GM18526 (cell line): Measurements from ENCODE around the gene AGBL1.

Experiments used
- POLR2A ChIP-seq: IDR thresholded peaks from 3 replicates; pipeline ENCODE4 v1.6.1; 2011; ENCODE audit not compliant: insufficient read length; ENCODE audit errors: extremely low read depth

The AGBL1 gene

DNA sequence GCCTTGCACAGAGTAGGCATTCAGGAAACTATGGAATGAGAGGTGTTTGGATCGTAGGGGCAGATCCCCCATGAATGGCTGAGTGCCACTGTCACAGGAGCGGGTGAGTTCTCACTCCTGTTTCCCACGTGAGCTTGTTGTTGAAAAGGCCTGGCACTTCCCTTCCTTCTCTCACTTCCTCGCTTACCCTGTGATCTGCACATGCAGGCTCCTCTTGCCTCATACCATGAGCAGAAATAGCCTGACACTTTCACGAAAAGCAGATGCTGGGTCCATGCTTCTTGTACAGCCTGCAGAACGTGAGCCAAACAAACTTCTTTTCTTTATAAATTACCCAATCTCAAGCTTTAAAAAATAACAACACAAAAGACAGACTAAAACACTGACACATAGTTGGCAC is 55.4 kb downstream of the AGBL1 start:
- TF ChIP-seq POLR2A, result no peak

DNA sequence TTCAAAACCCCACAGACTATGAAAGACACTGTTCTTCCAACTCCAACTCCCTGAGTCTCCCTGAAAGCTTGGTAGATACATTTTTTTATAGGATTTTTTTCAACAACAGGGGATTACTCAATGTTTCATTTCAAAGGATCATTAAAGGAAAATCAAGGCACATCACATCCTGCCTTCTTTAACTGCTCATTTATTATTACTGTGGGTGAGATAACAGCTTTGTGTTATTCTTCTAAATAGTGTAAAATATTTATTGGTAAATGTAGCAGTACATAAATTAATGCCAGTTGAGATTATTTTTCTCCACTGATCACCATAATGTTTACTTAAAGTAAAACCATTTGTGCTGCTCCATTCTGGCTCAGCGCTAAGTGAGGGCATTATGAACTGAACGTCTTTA is 57.2 kb downstream of the AGBL1 start:
- no peak for TF ChIP-seq POLR2A

DNA sequence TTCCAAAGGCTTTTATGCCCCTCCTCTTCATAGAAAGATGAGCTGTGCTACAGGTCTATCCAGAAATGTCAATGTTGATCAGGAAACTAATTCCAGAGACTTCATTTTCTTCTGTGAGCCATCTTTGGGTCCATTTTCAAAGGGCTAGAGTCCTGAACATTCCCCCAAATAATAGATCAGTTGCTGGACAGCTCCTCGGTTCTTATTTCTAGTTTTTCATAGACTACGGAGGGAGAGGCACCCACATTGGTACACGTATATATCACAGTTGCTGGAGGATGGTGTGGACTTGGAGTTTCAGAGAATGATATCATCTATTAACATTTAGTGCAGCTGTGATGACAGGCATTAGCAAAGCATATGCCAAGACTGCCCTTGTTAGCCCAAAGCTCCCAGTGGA is 59.1 kb downstream of the AGBL1 start:
- no peak for TF ChIP-seq POLR2A

DNA sequence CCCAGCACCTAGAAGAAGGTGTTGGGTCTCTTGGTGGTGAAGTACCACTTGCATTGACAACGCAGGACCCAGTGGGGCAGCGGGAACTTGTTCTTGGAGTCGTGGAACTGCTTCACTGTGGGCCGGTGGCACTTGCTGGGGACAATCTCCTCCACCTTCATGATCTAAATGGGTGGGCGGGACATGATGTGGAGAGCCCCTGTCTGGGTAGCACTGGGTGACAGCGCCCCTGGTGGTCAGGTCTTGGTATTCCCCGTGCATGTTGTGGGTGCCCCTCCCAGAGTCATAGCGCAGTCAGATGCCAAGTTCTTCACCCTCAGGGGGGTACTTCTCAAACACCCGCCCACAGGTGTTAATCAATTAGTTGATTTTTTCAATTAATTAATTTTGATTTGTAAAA is 60.2 kb downstream of the AGBL1 start:
- TF ChIP-seq POLR2A, result no peak

DNA sequence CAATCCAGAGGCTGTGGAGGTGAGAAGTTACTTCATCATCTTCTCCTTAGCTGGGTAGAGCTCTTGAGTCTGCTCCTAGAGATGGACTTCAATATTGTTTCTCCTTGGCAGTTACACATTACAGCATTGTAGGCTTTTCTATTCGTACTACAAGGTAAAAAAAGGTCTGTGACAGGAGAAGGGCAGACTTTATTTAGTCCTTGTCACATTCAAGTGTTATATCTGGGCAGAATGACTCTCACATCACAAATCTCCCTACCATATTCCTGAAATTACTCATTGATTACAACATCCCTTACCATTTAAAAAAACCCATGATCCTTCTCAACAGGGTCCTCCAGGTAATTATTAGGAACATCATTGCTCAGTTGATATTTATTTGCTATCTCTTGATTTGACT is 75.0 kb downstream of the AGBL1 start:
- TF ChIP-seq POLR2A, result no peak

DNA sequence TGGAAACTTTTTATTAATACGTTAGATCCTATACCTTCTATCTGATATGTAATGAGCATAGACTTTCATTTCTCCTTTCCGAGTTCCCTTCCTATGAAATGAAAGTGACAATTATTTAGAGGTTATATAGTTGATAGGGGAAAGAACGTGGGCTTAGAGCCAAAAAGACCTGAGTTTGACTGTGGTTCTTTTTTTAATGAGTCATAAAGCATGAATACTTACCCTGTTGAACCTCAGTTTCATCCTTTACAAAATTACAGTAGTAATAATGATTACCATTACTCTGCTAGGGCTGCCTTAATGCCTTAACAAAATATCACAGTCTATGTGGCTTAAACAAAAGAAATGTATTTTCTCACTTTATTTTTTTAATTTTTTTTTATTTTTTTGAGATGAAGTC is 75.9 kb downstream of the AGBL1 start:
- no peak for TF ChIP-seq POLR2A

DNA sequence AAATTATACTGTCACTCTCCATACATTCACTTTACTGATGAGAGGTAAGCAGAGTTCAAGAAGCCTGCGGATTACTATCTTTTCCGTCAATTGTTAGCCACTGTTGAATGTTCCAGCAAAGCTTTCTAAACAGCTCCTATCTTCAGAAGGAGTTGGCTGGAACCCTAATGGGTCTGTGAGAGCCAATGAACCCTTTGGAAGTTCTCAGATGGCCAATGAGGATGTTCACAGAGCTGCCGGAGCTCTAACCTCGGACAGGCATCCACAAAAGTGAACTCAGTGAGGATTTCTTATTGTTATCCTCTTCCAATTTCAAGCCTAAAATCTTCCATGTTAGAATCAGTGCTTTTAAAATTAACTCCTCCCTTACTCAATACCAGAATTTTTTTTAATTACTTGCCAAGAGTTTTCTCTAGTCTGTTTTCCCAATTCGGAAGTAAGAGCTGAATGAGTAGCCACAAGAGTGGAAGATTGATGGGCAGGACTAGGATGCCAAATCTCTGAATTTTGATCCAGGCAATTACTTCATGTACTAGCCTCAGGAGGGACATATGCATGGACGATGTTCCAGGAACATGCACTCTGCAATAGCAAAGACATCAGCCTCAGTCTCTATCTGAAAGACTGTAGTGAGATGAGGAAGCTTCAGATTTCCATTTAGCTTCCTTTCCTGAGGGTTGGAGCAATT is 78.1 kb downstream of the AGBL1 start:
- TF ChIP-seq POLR2A, result no peak

DNA sequence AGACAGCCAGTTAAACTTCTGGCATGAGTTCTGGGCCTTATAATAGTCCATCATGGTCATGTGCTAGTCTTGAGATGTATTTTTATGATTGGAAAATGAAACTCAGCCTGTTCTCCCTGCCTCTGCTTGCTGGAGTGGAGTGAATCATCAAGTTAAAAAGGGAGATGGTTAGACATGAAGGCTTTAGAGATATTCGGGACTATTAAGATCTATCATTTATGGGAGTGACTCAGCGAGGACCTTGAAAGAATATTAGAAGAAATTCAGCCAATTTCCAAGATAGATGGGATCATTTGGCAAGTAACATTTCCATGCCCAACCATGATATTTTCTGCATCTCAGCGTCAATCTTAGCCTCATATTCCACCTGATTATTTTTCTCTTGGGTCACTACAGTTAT is 79.8 kb downstream of the AGBL1 start:
- TF ChIP-seq POLR2A, result no peak

DNA sequence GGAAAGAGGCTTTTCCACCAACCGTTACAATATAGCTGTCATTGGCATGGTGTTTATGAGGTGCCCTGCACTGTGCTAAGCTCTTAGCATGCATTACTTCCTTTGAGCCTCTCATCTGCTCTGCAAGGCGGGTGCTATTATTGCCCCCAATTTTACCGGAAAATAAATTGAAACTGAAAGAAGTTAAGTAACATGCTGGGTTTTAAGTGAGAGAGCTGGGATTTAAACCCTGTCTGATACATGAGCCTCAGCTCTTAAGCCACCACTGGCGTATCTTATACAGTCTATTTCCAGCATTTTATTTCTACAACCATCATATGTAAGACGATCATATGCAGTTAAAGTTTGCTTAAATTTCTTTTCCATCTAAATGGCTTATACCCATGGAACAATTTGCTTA is 81.6 kb downstream of the AGBL1 start:
- TF ChIP-seq POLR2A, result no peak

DNA sequence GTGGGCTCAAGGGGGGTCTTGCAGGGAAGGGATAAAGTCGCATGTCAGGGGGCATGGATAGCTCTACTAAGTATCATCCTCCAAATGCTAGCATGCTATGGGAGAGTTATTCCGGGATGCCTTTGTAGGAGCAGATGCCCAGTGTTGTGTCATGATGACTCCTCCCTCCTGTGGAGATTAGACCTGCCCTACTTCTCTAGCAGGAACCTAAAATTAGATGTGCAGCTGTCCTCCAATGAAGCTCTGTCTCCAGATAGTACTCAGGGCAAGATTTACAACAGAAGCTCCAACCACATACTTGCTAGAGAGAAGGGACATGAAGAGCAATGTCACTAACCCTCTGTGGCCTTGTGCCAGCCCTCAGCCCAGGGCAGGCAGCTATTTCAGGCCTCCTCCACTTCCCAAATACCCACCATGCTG is 82.5 kb downstream of the AGBL1 start:
- TF ChIP-seq POLR2A, result no peak

DNA sequence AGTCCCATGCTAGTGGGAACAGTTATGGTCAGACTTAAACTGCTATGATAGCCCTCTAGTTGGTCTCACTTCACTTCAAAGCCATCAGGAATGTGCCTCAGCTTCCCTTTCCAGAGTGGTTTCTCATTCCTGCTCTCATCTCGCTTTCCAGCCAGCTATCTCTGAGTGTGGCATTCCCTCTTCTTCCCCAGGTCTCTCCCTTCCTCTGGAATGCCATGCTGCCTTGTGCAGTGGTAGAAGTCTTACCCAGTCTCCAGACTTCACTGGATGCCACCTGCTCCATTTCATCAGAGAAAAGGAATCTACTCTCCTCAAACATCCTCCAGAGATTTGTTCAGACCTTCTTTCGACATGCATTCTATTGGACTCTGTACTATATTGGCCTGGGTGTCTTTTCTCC is 83.0 kb downstream of the AGBL1 start:
- no peak for TF ChIP-seq POLR2A

DNA sequence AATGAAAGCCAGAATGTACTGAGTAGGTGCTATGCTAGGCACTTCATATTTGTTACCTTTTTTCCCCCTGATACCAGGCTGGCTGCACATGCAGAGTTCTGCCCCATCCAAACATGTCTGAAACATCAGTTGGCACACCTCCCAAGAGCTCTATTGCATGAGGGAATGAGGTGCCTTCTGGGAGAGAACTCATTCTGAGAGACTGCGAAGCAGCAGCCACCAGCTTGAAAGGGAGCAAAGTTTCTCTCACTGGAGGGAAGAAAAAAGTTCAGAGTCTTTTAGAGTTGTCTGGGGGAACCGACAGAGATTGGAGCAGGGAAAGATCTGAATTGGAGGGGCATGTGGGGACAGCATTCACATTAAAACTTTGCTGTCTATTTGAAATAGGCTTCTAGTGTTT is 84.1 kb downstream of the AGBL1 start:
- no peak for TF ChIP-seq POLR2A

DNA sequence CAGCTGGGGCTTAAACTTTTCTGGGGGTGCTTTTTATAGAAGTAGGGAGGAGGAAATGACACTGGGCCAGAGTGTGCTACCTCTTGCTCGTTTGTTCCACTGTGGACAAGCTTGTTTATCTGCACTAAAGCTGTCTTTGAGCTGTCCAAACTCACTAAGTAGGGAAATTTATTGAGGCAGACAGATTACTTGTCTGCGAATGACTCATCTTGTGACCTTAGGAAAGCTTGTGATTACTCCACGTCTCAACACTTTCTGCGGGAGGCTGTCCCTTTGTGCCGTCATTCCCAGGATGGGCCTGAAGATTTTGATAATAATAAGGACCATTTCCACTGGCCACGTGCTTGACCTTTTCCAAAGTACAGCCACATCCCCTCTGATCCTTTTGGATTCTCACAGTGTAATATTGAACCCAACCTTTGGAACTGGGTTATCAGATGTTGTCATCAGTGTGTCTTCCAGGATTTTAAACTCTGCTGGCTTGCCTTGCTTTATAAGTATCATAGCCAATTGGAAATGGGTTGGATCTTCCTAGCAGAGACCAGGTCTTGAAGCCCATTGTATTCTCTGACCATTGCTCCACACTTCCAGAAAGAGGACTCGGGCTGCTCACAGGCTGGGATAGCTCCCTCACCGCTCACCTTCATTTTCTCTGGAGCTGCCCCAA is 84.7 kb downstream of the AGBL1 start:
- no peak for TF ChIP-seq POLR2A

DNA sequence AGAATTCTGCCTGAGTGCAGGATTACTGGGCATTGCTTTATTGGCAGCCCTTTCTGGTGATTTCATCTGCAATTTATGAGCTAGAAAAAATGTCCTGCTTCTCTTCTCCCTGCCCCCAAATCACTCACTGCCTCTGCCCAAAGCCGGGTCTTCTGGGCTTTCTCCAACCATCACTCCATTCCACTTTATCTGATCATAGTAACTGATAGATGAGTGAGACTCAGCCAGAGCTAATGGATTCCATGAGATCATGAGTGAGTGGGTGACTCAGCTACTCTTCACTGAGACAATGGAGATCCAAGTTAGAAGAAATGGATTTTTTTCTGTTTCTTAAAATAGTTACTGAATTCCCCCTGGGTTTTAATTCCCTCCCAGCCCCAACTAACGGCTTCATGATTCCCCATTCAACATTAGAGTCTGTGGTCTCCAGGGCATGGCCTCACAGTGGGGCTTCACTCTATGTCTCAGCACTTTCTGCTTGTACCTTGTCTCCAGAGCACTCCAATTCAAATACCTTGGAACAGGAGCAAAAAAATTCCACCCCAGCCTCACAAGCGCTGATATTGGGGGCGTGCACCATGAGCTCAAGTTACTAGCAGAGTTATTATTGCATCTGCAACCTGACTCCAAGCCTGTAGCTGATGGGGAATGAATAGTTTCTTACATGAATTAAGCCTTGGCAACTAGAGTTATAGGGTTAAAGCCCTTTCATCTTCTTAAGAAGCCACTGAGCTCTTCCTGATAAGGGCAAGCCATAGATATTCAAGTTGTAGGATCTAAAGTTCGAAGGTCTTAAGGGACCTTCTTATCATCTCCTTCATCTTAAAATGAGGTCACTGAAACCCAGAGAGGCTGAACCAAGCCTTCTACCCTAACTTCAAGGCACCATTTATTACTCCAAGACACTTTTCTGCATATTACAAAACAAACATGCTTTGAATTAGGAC is 85.9 kb downstream of the AGBL1 start:
- TF ChIP-seq POLR2A, result no peak

DNA sequence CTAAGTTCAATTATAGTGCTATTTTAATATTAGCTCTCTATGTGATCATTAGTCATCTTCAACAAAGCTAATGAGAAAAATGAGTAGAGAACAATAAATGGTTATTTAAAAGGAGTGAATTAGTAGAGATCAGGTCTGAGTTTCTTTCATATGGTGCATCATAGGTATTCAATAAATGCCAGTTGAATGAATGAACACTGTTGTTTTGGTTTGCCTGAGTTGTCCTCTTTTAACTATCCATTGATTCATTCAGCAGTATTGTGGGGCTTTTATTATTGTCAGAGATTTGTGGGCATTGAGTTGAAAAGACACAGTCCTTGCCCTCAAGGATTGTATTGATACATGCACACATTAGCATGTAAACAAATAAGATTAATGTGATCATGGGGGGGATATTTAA is 88.2 kb downstream of the AGBL1 start:
- TF ChIP-seq POLR2A, result no peak

DNA sequence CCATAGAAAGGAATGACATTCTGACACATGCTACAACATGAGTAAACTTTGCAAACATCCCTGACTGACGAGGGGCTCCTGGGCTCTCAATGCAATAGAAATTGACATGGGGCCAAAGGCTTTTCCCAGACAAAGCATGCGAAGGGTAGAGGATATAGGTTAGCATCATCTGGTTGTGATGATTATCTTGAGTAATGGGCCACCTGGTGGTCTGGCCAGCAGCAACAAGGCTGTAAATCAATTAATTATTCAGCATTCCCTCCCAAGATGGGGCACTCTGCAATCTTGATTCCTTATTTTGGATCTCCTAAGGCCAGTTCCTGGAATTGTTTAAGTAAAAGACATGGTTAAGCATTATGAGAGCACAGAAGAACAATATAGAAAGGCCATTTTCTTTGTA is 99.2 kb downstream of the AGBL1 start:
- TF ChIP-seq POLR2A, result no peak

DNA sequence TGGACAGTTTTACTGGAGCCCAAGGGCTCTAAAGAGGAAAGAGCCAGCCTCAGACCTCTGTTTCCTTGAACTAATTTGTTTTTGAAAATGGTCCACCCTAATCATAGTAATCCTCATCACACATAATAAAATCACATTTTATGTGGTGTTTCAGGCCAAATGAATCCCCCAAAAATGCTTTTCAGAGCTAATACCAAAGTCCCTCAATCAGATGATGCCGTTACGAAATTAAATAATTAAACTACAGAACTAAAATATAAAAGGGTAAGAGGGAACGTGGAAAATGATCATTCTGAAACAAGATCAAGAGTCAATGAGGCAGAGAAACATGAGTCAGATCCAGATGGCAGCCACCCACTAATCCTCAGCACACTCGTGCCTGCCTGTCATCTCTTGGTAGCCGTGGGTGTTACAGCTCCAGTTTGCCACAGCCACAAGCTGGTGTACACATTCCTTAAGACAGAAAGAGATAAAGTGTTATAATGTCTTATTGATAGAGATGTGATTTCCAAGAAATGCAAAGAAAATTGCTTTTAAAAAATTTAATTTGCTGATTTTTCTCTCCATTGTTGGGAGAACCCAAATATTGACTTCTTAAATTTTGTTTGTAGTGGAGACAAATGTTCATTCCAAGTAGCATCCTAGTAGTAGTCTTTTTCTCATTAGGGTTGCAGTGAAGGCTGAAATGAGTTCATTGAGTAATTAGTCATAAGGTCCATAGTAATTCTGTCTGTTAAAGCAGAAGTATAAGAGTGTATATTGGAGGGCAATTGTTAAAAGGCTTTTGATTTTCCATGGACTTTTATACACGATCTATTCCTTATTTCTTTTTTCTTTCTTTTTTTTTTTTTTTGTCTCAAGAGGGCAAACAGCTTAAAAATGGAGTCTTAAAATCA is 104.2 kb downstream of the AGBL1 start:
- TF ChIP-seq POLR2A, result no peak
